ENCODE measurements around the gene PAH. TPM values are rescaled to one million over a fixed set of nuclear protein-coding genes. Genes with fewer than 3 reads are reported as not detected.

PAH gene
- total RNA-seq, 2 experiments from 2014 or later: not detected

DNA sequence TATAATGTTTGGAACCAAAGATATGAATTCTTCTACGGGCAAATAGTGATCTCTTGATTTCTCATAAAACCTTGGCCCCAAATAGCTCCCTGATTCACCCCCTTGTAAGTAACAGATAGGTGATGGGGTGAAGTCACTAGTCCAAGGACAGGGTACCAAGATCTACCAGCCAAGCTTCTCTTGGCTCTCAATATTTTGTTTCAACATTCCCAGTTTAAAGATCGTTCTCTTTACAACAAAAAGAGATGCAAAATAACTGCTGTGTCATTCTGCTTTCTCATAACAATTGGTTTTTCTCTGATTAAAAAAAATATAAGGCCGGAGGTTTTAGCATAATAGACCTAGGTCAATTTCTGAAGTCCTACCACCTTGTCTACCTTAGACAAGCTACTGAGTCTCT lies 11.8 kb downstream of the PAH start:
- Mint-ChIP-seq H3K36me3 (ENCODE audit: low read depth) (no peaks in the 10 kb centered on the region), H3K4me1 (ENCODE audit: low read depth) (no peaks in the 10 kb centered on the region), H3K4me3 (no peak overlapping the region), H3K27ac (no peak overlapping the region), H3K27me3 (no peaks in the 10 kb centered on the region), H3K9me3 (no peaks in the 10 kb centered on the region)
- CTCF ChIA-PET: no interaction called here
- ATAC-seq (ENCODE audit: poor library complexity) (no peak), DNase-seq (no peak)
- Histone ChIP-seq H3K36me3 (ENCODE audit: insufficient read depth, low read length) (no peaks in the 10 kb centered on the region), H3K4me1 (ENCODE audit: insufficient read depth, low read length) (no peaks in the 10 kb centered on the region), H3K9me3 (ENCODE audit: control insufficient read depth in 1 of 2, insufficient read depth in 1 of 2, low read length in 2 of 2) (no peaks in the 10 kb centered on the region), H3K27me3 (ENCODE audit: control insufficient read depth in 1 of 2, insufficient read depth in 2 of 2, low read length in 2 of 2) (no peaks in the 10 kb centered on the region), H3K4me3 (ENCODE audit: low read length) (no peak overlapping the region), H3K27ac (ENCODE audit: low read depth in 1 of 2, low read length in 2 of 2) (no peak overlapping the region)
- POLR2A ChIA-PET: no interaction called here
- TF ChIP-seq, protein P1, sequence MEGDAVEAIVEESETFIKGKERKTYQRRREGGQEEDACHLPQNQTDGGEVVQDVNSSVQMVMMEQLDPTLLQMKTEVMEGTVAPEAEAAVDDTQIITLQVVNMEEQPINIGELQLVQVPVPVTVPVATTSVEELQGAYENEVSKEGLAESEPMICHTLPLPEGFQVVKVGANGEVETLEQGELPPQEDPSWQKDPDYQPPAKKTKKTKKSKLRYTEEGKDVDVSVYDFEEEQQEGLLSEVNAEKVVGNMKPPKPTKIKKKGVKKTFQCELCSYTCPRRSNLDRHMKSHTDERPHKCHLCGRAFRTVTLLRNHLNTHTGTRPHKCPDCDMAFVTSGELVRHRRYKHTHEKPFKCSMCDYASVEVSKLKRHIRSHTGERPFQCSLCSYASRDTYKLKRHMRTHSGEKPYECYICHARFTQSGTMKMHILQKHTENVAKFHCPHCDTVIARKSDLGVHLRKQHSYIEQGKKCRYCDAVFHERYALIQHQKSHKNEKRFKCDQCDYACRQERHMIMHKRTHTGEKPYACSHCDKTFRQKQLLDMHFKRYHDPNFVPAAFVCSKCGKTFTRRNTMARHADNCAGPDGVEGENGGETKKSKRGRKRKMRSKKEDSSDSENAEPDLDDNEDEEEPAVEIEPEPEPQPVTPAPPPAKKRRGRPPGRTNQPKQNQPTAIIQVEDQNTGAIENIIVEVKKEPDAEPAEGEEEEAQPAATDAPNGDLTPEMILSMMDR (IDR thresholded peaks at IDR 0.05): no peak
- intact Hi-C loops (cut with DNase I, micrococcal nuclease): no loop called here

GRCh38 chr12:102903337-102904007 lies 13.6 kb downstream of the PAH start:
- ChIA-PET POLR2A (no interaction called here), CTCF (no interaction called here)
- peaks cover 4% of the 10 kb centered on the region for H3K27me3 Mint-ChIP-seq
- Histone ChIP-seq H3K4me1 (ENCODE audit: insufficient read depth, low read length) (no peaks in the 10 kb centered on the region), H3K27ac (ENCODE audit: low read depth in 1 of 2, low read length in 2 of 2) (no peak overlapping the region), H3K4me3 (ENCODE audit: low read length) (no peak overlapping the region), H3K9me3 (ENCODE audit: control insufficient read depth in 1 of 2, insufficient read depth in 1 of 2, low read length in 2 of 2) (no peaks in the 10 kb centered on the region), H3K27me3 (ENCODE audit: control insufficient read depth in 1 of 2, insufficient read depth in 2 of 2, low read length in 2 of 2) (no peaks in the 10 kb centered on the region), H3K36me3 (ENCODE audit: insufficient read depth, low read length) (no peaks in the 10 kb centered on the region)
- no peaks in the 10 kb centered on the region for H3K36me3 Mint-ChIP-seq (ENCODE audit: low read depth)
- H3K4me3 Mint-ChIP-seq: no peak overlapping the region
- intact Hi-C loops (cut with DNase I, micrococcal nuclease): no loop called here
- TF ChIP-seq, protein P1 (IDR thresholded peaks at IDR 0.05): no peak
- no peak overlapping the region for H3K27ac Mint-ChIP-seq
- ATAC-seq (ENCODE audit: poor library complexity) (no peak), DNase-seq (no peak)
- no peaks in the 10 kb centered on the region for H3K9me3 Mint-ChIP-seq
- no peaks in the 10 kb centered on the region for H3K4me1 Mint-ChIP-seq (ENCODE audit: low read depth)

- CTCF ChIA-PET: no interaction called here
These were observed 15.0 kb downstream of the PAH start for GRCh38 chr12:102902093-102902492.

More at GRCh38 chr12:102902093-102902492, 15.0 kb downstream of the PAH start:
- Mint-ChIP-seq H3K9me3 (no peaks in the 10 kb centered on the region), H3K27me3 (peaks cover 4% of the 10 kb centered on the region), H3K36me3 (ENCODE audit: low read depth) (no peaks in the 10 kb centered on the region), H3K27ac (no peak overlapping the region), H3K4me1 (ENCODE audit: low read depth) (no peaks in the 10 kb centered on the region), H3K4me3 (no peak overlapping the region)
- Histone ChIP-seq H3K4me3 (ENCODE audit: low read length) (no peak overlapping the region), H3K4me1 (ENCODE audit: insufficient read depth, low read length) (no peaks in the 10 kb centered on the region), H3K27me3 (ENCODE audit: control insufficient read depth in 1 of 2, insufficient read depth in 2 of 2, low read length in 2 of 2) (no peaks in the 10 kb centered on the region), H3K36me3 (ENCODE audit: insufficient read depth, low read length) (no peaks in the 10 kb centered on the region), H3K9me3 (ENCODE audit: control insufficient read depth in 1 of 2, insufficient read depth in 1 of 2, low read length in 2 of 2) (no peaks in the 10 kb centered on the region), H3K27ac (ENCODE audit: low read depth in 1 of 2, low read length in 2 of 2) (no peak overlapping the region)
- intact Hi-C loops (cut with DNase I, micrococcal nuclease): no loop called here
- ATAC-seq (ENCODE audit: poor library complexity): no peak
- POLR2A ChIA-PET: no interaction called here
- TF ChIP-seq, protein P1 (IDR thresholded peaks at IDR 0.05): no peak
- no peak for DNase-seq

All from CD4-positive, alpha-beta T cell (primary cell).